ENCODE measurements around the gene SH3GL2.

- TF ChIP-seq CTCF (IDR thresholded peaks at IDR 0.05) (no peak), POLR2A (IDR thresholded peaks at IDR 0.05) (no peak)
Measured at GRCh38 chr9:17719053-17719452, 140.2 kb downstream of the SH3GL2 start.

Measured in heart left ventricle (tissue), 13 donors.